H1 (cell line): ENCODE results near the gene USPL1. TPM values are rescaled to one million over a fixed set of nuclear protein-coding genes. Genes with fewer than 3 reads are reported as not detected.

ENCODE experiments used
- CTCF ChIA-PET: fragments of 300-600 bp; sonication (Branson Sonifier 250); formaldehyde crosslinking; loops from one replicate; lab custom pipeline; 2021; ENCODE audit not compliant: partially characterized antibody; lab: Charles Lee
- POLR2A ChIA-PET: fragments of 300-600 bp; sonication (Branson Sonifier 250); formaldehyde crosslinking; loops from one replicate; lab custom pipeline; 2021; ENCODE audit warnings: inconsistent platforms; ENCODE audit not compliant: partially characterized antibody; lab: Charles Lee
- DNase-seq, 2 experiments: peaks; one replicate each; pipeline versions ENCODE4 v3.0.0 to v3.0.0-alpha.2; 2010 to 2022; ENCODE audit warnings: low spot score in 2 of 2, low read depth in 1 of 2, mixed read lengths in 1 of 2
- FAIRE-seq: peaks from 2 replicates; lab custom pipeline; 2011; peaks lifted over from hg19 to GRCh38; lab: Jason Lieb, UNC
- H2AFZ ChIP-seq: 2 replicates; pipeline ENCODE4 v1.8.1; 2012; ENCODE audit warnings: low read length, inconsistent platforms
- H2AK5ac ChIP-seq: 2 replicates; pipeline ENCODE4 v1.6.1; 2013; ENCODE audit warnings: low read depth, low read length
- H2BK120ac ChIP-seq: replicated peaks from 2 replicates; pipeline ENCODE3; 2013; ENCODE audit warnings: low read depth, low read length, inconsistent platforms
- H2BK12ac ChIP-seq: 2 replicates; pipeline ENCODE4 v1.6.1; 2013; ENCODE audit warnings: low read depth, low read length
- H2BK15ac ChIP-seq: 2 replicates; pipeline ENCODE4 v1.6.1; 2013; ENCODE audit warnings: low read length
- H2BK20ac ChIP-seq: 2 replicates; pipeline ENCODE4 v1.6.1; 2013; ENCODE audit warnings: low read length
- H2BK5ac ChIP-seq: 2 replicates; pipeline ENCODE4 v1.6.1; 2013; ENCODE audit warnings: low read depth, low read length
- H3K14ac ChIP-seq: 2 replicates; pipeline ENCODE4 v1.6.1; 2013; ENCODE audit warnings: inconsistent platforms; ENCODE audit not compliant: insufficient read length
- H3K18ac ChIP-seq: 2 replicates; pipeline ENCODE4 v1.6.1; 2013; ENCODE audit warnings: low read length; ENCODE audit errors: extremely low read depth
- H3K23ac ChIP-seq: 2 replicates; pipeline ENCODE4 v1.6.1; 2013; ENCODE audit warnings: inconsistent platforms; ENCODE audit not compliant: insufficient read length
- H3K23me2 ChIP-seq: 2 replicates; pipeline ENCODE4 v1.6.1; 2013; ENCODE audit warnings: low read depth, low read length
- H3K27ac ChIP-seq: 2 replicates; pipeline ENCODE4 v1.6.1; 2011; ENCODE audit warnings: low read depth, low read length, inconsistent platforms
- H3K27me3 ChIP-seq, 4 experiments: replicated peaks in 1 of 4; 1 replicate in 1 of 4; 2 replicates in 3 of 4; pipeline versions ENCODE4 v1.6.1 to v1.8.1; 2011 to 2013; ENCODE audit warnings: low read length in 3 of 4, mild to moderate bottlenecking in 3 of 4, inconsistent platforms in 2 of 4, mixed read lengths in 2 of 4, moderate library complexity in 1 of 4; ENCODE audit not compliant: control insufficient read depth in 3 of 4, insufficient read depth in 3 of 4; ENCODE audit errors: extremely low read depth in 1 of 4
- H3K36me3 ChIP-seq, 4 experiments: 2 replicates each; pipeline versions ENCODE4 v1.6.1 to v1.8.1; 2011 to 2013; ENCODE audit warnings: mild to moderate bottlenecking in 4 of 4, low read length in 3 of 4, moderate library complexity in 2 of 4, control low read depth in 1 of 4, inconsistent platforms in 1 of 4; ENCODE audit not compliant: insufficient read depth in 4 of 4, control insufficient read depth in 2 of 4
- H3K4ac ChIP-seq: replicated peaks from 2 replicates; pipeline ENCODE3; 2013; ENCODE audit warnings: low read length, low read depth, mixed read lengths, inconsistent platforms; ENCODE audit not compliant: insufficient read length
- H3K4me1 ChIP-seq, 4 experiments: replicated peaks in 1 of 4; 1 replicate in 1 of 4; 2 replicates in 3 of 4; pipeline versions ENCODE4 v1.6.1 to v1.8.1; 2011 to 2013; ENCODE audit warnings: low read length in 3 of 4, inconsistent platforms in 2 of 4, mixed read lengths in 1 of 4; ENCODE audit not compliant: insufficient read depth in 4 of 4, control insufficient read depth in 3 of 4
- H3K4me2 ChIP-seq, 2 experiments: 2 replicates each; pipeline versions ENCODE4 v1.6.1 to v1.8.1; 2011 to 2013; ENCODE audit warnings: low read depth in 2 of 2, low read length in 2 of 2, control low read depth in 1 of 2, inconsistent platforms in 1 of 2, mild to moderate bottlenecking in 1 of 2; ENCODE audit not compliant: insufficient read depth in 1 of 2
- H3K4me3 ChIP-seq, 4 experiments: fragments of 200-600, 300-600 bp in 1 of 4; sonication (generic), shearing (Covaris generic), sonication (Bioruptor Twin) in 1 of 4; 2 replicates each; pipeline versions ENCODE4 v1.5.1 to v1.8.1; 2011 to 2016; ENCODE audit warnings: low read length in 4 of 4, low read depth in 3 of 4, control low read depth in 2 of 4, inconsistent platforms in 2 of 4, mild to moderate bottlenecking in 2 of 4, mixed read lengths in 1 of 4, moderate library complexity in 1 of 4; ENCODE audit not compliant: insufficient read depth in 2 of 4; ENCODE audit errors: extremely low read depth in 1 of 4
- H3K56ac ChIP-seq: replicated peaks from 2 replicates; pipeline ENCODE3; 2013; ENCODE audit warnings: low read depth, mild to moderate bottlenecking, mixed read lengths, low read length, inconsistent platforms; ENCODE audit not compliant: insufficient read length
- H3K79me1 ChIP-seq: 2 replicates; pipeline ENCODE4 v1.6.1; 2013; ENCODE audit warnings: low read depth, low read length, control low read depth
- H3K79me2 ChIP-seq, 2 experiments: 2 replicates each; pipeline versions ENCODE4 v1.6.1 to v1.8.1; 2012 to 2013; ENCODE audit warnings: low read length in 2 of 2, mild to moderate bottlenecking in 2 of 2, inconsistent platforms in 1 of 2; ENCODE audit not compliant: insufficient read depth in 2 of 2, control insufficient read depth in 1 of 2
- H3K9ac ChIP-seq, 4 experiments: replicated peaks in 1 of 4; 1 replicate in 1 of 4; 2 replicates in 3 of 4; pipeline versions ENCODE4 v1.6.1 to v1.8.1; 2011 to 2013; ENCODE audit warnings: low read depth in 3 of 4, low read length in 3 of 4, control low read depth in 2 of 4, mild to moderate bottlenecking in 2 of 4, moderate library complexity in 2 of 4, inconsistent platforms in 1 of 4; ENCODE audit errors: extremely low read depth in 1 of 4
- H3K9me3 ChIP-seq, 2 experiments: 2 replicates each; pipeline versions ENCODE4 v1.6.1 to v1.8.1; 2012 to 2013; ENCODE audit warnings: mild to moderate bottlenecking in 2 of 2, moderate library complexity in 2 of 2, control low read depth in 1 of 2, inconsistent platforms in 1 of 2, low read depth in 1 of 2, low read length in 1 of 2, mixed read lengths in 1 of 2; ENCODE audit not compliant: insufficient read depth in 2 of 2
- H4K20me1 ChIP-seq, 2 experiments: replicated peaks in 1 of 2; 2 replicates each; pipeline versions ENCODE3 to v1.8.1; 2011 to 2013; ENCODE audit warnings: inconsistent platforms in 2 of 2, low read length in 2 of 2, mild to moderate bottlenecking in 1 of 2; ENCODE audit not compliant: insufficient read depth in 2 of 2, control insufficient read depth in 1 of 2
- H4K5ac ChIP-seq: 2 replicates; pipeline ENCODE4 v1.6.1; 2013; ENCODE audit warnings: low read length, low read depth, mixed read lengths, inconsistent platforms; ENCODE audit not compliant: insufficient read length
- H4K8ac ChIP-seq: 2 replicates; pipeline ENCODE4 v1.8.0; 2013; ENCODE audit warnings: mild to moderate bottlenecking, moderate library complexity, low read length, inconsistent platforms; ENCODE audit not compliant: insufficient read depth; ENCODE audit errors: extremely low read depth
- H4K91ac ChIP-seq: replicated peaks from 2 replicates; pipeline ENCODE3; 2013; ENCODE audit warnings: low read length, mixed read lengths, inconsistent platforms; ENCODE audit not compliant: insufficient read length
- BRCA1 ChIP-seq: IDR thresholded peaks from 2 replicates; pipeline ENCODE4 v1.6.1; 2012; ENCODE audit warnings: low read depth, low read length, improper control_type of control experiment
- FOSL1 ChIP-seq: IDR thresholded peaks from 2 replicates; pipeline ENCODE4 v1.6.1; 2011; ENCODE audit warnings: mild to moderate bottlenecking, low read depth, low read length, moderate library complexity; ENCODE audit not compliant: insufficient read depth
- JUND ChIP-seq: IDR thresholded peaks from 2 replicates; pipeline ENCODE4 v1.6.1; 2011; ENCODE audit warnings: mild to moderate bottlenecking, improper control_type of control experiment, low read length
- MAFK ChIP-seq: IDR thresholded peaks from 2 replicates; pipeline ENCODE4 v1.6.1; 2012; ENCODE audit warnings: low read depth, mild to moderate bottlenecking, improper control_type of control experiment, low read length
- PHF8 ChIP-seq: fragments of 200-600 bp; sonication (generic); conservative IDR thresholded peaks from 2 replicates; pipeline ENCODE4 v1.7.1; 2012; ENCODE audit warnings: low read depth, mild to moderate bottlenecking, inconsistent platforms, low read length, moderate library complexity
- SP1 ChIP-seq: IDR thresholded peaks from 2 replicates; pipeline ENCODE4 v1.6.1; 2011; ENCODE audit warnings: low read depth, low read length
- TBP ChIP-seq: IDR thresholded peaks from 2 replicates; pipeline ENCODE4 v1.6.1; 2011; ENCODE audit warnings: low read depth, low read length, improper control_type of control experiment
- TCF12 ChIP-seq: IDR thresholded peaks from 2 replicates; pipeline ENCODE4 v1.6.1; 2011; ENCODE audit warnings: low read depth, mild to moderate bottlenecking, low read length
- WGBS, 2 experiments: shearing (Covaris generic) in 1 of 2; methylation state at CpG; one replicate each; pipeline versions ENCODE4 v1.1.6 to v1.1.7; 2013 to 2015; ENCODE audit warnings: low lambda C conversion rate in 2 of 2, mixed read lengths in 2 of 2, inconsistent platforms in 1 of 2, low coverage in 1 of 2, missing lambda C conversion rate in 1 of 2; ENCODE audit not compliant: insufficient replicate concordance in 2 of 2, insufficient coverage in 1 of 2, insufficient read length in 1 of 2; ENCODE audit errors: extremely low coverage in 1 of 2, missing lambda C conversion rate in 1 of 2; 5-methylcytosine and 5-hydroxymethylcytosine counted together
- polyA plus RNA-seq, 7 experiments: library from polyadenylated mRNA; depleted of rRNA in 3 of 7; stranded (reverse) in 5 of 7; unstranded in 2 of 7; fragments of >200 nt in 5 of 7; fragments of 200-250 nt in 2 of 7; gene quantifications; 1 replicate in 5 of 7; 2 replicates in 1 of 7; 4 replicates in 1 of 7; pipeline versions ENCODE4 v1.2.1 to v1.2.3, GENCODE V29; 2011 to 2013; ENCODE audit warnings: missing spikeins in 2 of 7, mixed read lengths in 2 of 7
- total RNA-seq: library from RNA; stranded (reverse); fragmentation: NEBNext Ultra II Directional; extraction: Animal tissue kit (Norgen Biotek cat#: 25700); gene quantifications from 2 replicates; pipeline ENCODE4 v1.2.1, GENCODE V29; 2021

Gene USPL1
- total and polyA plus RNA-seq, 2 of the 8 experiments (the other 6 are each of a cell fraction or from before 2014, with no cell fraction given): 6.3 to 17.1 TPM

DNA sequence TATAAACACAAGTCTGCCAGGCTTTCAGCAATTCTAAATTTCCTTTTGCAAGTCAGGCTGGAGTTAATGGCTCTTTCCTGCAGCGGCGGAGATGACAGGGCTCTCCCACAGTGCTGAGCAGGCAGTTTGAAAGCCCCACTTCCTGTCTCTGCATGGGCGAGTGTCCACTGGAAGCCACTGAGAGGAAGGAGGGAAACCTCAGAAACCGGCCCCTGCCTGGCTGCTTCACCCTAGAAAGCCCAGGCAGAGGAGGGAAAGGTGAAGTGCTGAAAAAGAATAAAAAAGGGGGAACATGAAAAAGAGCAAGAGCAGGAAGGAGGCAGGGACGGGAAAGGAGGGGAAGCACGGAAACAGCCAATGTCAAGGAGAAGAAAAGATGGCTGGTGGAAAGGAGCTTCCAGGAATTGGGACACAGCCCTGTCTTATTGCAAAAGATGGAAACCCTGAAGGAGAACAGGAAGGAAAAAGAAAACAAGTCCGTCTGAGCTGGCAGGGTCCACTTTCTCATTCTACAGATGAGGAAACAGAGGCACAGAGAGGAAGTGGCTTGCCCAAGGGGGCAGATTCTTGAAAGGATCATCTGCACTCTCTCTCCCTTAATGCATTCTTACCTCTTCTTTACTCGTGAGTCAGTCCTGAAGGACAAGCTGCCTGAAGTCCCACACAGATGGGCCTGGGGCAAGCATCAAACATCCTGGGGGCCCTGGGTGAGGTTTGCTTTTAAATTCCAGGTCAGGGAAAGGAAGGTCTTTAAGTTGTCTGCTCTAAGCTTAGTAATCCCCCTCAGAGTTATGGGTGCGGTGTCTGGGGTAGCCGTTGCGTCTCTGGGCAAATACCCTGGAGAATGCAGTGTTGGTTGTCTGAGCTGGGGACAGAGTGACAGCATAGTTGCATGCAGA lies 78.8 kb downstream of the USPL1 start:
- peak overlapping the region; percentile 79; the same call in 1 of the 2 replicates for H2AFZ ChIP-seq

More for the DNA sequence above, 78.8 kb downstream of the USPL1 start:
- H3K14ac ChIP-seq: no peak overlapping the region
- no peak overlapping the region for H2AK5ac ChIP-seq
- FAIRE-seq (no peak), DNase-seq (no peak)
- H4K8ac ChIP-seq: no peak overlapping the region
- no peaks in the 10 kb centered on the region for H3K9me3 ChIP-seq
- TF ChIP-seq JUND (no peak), BRCA1 (no peak), PHF8 (no peak), FOSL1 (no peak), SP1 (no peak), TCF12 (no peak), TBP (no peak), MAFK (peak; percentile 72; the same call in 1 of the 2 replicates)
- no peaks in the 10 kb centered on the region for H4K20me1 ChIP-seq
- 0 out of 2 replicates have a peak overlapping the region, but pooled peaks have one; percentile 18 for H2BK20ac ChIP-seq
- H3K56ac ChIP-seq: no peak overlapping the region
- no peaks in the 10 kb centered on the region for H3K79me1 ChIP-seq
- H3K4me1 ChIP-seq: peaks cover 0 to 5% (median 0%) of the 10 kb centered on the region in 4 experiments; a peak in 3 of 7 replicates
- H3K9ac ChIP-seq: no peak overlapping the region
- no peak overlapping the region for H3K4ac ChIP-seq
- WGBS, 2 experiments: 56% methylated on average over 11 of the region's 11 CpGs; no CpG with 5 or more reads in 1 of the 2 experiments
- no peaks in the 10 kb centered on the region for H3K36me3 ChIP-seq
- H3K18ac ChIP-seq: peak overlapping the region; percentile 1; the same call in 1 of the 2 replicates
- no peak overlapping the region for H2BK120ac ChIP-seq
- H2BK15ac ChIP-seq: no peak overlapping the region
- no peak overlapping the region for H3K4me3 ChIP-seq
- H3K27ac ChIP-seq: no peak overlapping the region
- H2BK5ac ChIP-seq: 0 out of 2 replicates have a peak overlapping the region, but pooled peaks have one; percentile 55
- no peaks in the 10 kb centered on the region for H3K79me2 ChIP-seq
- no peak overlapping the region for H4K5ac ChIP-seq
- no peak overlapping the region for H3K4me2 ChIP-seq
- no peak overlapping the region for H4K91ac ChIP-seq
- ChIA-PET POLR2A (no interaction called here), CTCF (interaction anchor here (1.2 kb wide), 1 partner anchor 11 kb away, joined by 6 read pairs; no protein-coding TSS in a partner anchor)
- no peak overlapping the region for H3K23ac ChIP-seq
- H3K23me2 ChIP-seq: no peaks in the 10 kb centered on the region
- no peak overlapping the region for H2BK12ac ChIP-seq
- H3K27me3 ChIP-seq: no peaks in the 10 kb centered on the region
